Measurements from ENCODE around the gene CCDC13.

The CCDC13 gene

DNA sequence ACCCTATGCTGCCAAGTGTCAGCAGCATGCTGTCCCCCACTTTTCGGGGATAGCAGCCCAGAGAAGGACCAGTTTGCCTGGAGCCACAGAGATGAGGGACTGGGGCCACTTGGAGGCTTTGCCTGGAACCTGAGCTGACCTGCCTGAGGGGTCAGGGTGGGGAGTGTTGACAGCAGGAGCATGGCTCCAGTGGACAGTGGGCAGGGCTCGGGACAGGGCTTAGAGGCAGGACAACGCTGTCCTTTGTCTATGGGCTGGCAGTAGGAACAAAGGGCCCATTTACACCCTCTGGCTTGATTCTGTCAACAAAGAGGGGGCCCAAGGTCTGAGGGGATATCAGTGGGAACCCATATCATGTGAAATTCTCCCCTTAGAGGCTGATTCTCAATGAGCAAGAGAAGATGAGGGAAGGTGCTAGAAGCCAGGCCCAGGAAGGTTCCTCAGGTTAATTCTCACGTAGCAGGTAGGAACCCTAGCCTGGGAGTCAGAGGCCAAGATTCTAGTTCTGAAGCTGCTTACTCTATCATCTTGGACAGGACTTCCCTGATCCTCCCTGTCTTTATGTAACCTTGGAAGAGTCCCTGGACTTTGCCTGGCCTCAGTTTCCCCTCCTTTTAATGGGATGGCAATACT lies 40.7 kb downstream of the CCDC13 start:
- DNase-seq = no peak

DNA sequence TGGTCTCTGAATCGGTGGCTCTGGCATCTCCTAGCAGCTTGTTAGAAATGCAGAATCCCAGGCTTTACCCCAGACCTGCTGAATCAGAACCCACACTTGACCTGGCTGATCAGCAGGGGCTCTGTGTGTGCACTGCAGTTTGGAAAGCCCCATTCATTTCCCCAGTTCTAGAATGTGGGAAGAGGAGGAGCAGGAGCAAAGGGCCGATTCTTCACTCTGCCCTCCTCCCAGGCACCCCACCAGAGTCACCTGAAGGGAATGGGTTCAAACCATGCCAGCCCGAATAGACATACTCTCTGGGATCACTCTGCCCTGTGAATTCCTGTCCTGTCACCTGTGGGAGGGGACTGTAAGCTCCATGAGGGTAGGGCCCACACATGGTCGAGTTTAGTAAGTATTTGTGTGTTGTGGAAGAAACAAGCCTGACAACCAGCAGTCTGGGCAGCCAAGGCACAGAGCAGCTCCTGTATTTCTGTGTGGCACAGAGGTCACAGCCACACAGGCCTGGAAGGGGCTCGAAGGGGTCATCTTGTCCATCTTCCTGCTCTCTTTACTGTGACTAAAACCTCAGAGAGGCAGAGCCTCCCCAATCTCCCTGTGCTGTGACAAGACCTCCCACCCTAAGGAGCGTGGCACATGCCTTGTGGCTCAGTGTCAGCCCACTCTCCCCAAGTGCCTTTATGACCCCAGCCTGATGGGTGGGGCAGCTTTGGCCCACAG lies 41.4 kb downstream of the CCDC13 start:
- DNase-seq = no peak

- no peak for DNase-seq
These were observed 42.2 kb downstream of the CCDC13 start for GRCh38 chr3:42730706-42731420.

GRCh38 chr3:42730294-42730693 lies 42.8 kb downstream of the CCDC13 start:
- no peak for DNase-seq

DNA sequence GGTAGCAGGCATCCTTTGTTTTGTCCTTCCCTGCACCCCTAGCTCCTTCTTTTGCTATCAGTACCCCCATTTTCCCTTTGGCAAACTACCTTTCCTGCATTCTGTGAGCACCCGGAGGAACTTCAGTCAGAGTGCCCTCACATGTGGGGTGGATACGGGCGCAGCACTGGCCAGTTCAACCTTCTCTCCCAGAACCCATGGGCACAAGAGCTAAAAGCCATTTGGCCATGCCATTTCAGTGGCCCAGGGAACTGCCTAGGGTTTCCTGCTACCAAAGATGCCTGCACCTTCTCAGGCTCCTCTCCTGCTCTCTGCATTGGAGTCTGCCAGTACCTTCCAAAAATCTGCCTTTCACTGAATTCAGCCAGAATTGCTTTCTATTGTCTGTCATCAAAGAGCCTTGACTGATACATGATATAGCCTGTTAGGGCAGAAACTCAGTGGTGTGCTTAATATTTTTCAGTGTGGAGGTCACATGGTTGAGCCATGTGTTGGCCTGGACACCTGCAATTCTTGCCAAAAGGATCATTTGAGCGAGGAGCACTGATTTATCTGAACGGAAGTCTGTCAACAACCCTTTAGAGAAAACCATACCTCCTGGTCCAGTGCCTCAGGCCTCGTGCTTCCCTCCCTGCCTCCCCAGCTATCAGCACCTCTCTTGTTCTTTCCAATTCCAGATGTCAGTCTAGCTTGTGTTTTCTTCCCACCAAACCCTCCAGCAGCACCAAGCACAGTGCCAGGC lies 43.5 kb downstream of the CCDC13 start:
- DNase-seq = no peak

DNA sequence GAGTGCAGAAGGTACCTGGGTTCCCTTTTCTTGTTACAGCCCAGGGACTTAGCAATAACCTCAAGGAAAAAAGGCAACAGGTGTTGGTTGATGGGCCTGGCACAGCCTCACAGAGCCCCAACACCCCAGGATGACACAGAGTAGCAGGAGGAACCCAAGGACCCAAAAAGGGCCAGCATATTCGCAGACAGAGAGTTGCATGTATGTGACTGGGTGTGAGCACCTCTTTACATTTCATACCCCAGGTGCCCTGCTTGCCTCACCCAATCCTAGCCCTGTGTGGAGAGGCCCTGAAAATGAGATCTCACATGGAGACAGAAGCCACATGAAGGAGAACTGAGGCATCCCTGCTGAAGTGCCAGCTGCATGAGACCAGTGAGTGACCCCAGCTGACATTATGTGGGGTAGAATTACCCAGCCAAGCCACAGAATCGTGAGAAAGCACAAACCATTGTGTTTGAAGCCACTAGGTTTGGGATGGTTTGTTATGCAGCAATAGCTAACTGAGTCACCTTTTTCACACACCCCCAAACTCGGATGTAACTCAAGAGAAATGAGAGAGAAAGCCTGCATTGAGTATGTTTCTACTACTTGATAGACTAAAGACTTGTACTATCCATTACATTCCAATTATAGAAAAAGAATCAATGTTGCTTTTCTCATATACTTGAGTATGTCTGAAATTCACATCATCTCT lies 44.2 kb downstream of the CCDC13 start:
- DNase-seq = no peak

- DNase-seq = no peak
These were observed 45.0 kb downstream of the CCDC13 start for GRCh38 chr3:42728056-42728455.

- no peak for DNase-seq
These were observed 47.6 kb downstream of the CCDC13 start for GRCh38 chr3:42725454-42725853.

- DNase-seq = no peak
These were observed 49.8 kb downstream of the CCDC13 start for GRCh38 chr3:42723219-42723618.
